HG02610 (cell line): ENCODE results near the gene CDK19.
"Not testable (repeated sequence)": the region's sequence is repeated elsewhere in the genome, so short reads cannot be mapped to it uniquely, and the experiment has no call there.

ENCODE experiments used
- ATAC-seq: cut with Tn5 transposase; IDR thresholded peaks from one replicate; pipeline ENCODE4 v1.9.1; 2021; ENCODE audit warnings: mild to moderate bottlenecking, moderate library complexity; ENCODE audit not compliant: unreplicated experiment

CDK19 gene

DNA sequence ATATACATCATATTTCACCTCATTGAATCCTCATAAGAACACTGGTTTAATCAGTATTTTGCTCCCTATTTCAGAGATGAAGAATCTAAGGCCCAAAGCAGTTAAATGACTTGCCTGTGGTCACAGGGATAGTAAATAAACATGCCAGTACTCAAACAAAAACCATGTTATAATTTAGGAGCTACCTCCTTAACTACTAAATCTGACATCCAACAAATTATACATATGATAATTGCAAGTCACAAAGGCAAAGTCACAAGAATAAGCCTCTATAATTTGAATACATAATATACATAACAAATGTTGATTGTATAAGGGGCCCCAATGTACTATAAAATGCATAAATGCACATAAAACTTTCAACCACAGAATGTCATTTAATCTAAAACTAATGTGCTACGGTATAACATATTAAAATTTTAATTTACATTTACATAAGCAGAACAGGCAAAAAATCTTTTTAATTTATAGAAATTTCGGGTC, 181.5 kb downstream of the CDK19 start:
- no peak for ATAC-seq

DNA sequence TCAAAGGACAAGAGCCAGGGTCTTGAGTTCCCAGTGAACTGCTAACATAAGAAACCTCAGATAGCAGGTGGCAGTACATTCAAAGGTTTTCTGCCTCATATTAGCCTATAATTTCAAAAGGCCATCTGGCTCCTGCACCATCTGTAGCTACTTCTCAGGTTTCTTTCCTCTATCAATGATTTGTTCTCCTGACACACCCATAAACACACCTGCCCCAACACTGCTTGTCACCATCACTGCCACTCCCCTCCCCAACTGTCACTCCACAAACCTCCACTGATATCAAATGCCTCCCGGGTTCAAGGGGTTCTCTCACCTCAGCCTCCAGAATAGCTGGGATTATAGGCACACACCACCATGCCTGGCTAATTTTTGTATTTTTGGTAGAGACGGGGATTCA, 186.1 kb downstream of the CDK19 start:
- ATAC-seq: no peak

DNA sequence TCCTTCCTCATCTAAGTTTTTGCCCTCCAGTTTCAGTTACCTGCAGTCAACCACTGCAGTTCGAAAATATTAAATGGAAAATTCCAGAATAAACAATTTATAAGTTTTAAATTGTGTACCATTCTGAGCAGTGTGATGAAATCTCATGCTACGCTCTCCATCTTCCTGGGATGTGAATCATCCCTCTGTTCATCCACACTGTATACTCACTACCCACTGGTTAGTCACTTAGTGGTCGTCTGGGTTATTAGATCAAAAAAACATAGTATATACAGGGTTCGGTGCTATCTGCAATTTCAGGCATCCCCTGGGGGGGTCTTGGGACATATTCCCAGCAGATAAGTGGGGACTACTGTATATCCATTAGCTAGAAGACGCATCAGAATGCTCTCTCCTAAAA, 186.9 kb downstream of the CDK19 start:
- no peak for ATAC-seq

DNA sequence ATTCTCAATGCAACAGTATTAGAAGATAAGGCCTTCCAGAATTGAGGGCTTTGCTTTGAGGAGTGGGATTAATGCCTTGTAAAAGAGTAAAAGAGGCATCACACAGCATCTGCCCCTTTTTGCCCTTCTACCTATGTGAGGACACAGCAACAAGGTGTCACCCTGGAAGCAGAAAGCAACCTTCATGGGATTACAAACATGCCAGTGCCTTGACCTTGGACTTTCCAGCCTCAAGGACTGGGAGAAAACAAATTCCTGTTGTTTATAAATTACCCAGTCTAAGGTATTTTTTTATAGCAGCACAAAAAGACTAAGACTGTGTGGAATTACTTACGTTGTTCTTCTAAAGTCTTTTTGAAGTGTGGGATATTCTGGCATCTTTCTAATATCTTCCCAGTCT, 188.8 kb downstream of the CDK19 start:
- no peak for ATAC-seq

DNA sequence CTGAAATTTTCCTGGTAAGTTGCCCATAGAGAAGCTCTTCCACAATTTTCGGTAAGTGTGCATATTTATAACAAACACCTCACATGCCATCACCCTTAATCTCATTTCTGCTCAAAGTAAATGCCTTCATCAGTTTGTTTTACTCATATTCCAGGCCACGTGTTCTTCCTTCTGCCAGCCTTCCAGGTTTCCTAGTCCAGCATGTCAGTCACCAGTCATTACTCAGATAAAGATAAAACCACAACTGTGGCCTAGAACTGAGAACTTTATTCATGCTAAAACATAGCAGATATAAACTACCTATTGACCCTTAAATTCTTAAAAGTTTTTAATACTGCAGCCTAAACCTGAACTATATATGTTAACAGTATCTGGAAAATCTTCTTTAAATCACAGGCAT, 189.4 kb downstream of the CDK19 start:
- no peak for ATAC-seq

DNA sequence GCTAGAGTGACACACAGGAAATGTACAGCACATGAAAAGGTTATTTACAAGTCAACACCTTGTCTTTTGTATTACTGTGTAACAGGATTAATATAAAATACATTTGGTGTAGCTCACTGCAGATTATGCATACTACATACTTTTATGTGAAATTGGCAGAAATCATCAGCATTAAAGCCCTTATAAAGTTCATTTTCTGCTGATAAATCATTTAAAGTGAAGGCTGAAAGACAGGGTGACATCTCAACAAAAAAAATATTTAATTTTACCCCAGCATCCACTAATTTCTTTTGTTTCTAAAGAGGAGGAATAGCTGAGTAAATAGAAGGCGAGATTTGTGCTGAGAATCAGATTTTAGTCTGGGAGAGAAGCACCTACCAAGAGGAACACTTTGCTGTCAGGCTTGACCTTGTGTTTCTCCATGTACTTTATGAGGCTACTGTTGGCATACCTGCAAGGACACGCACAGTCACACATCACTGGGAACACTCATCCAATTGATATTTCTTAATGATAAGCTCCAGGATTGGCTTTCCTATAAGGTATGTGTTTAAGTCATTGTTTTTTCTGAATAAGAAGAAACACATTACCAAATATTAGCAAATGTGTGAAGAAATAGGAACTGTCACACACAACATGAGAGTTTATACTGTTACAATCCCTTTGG, 192.2 kb downstream of the CDK19 start:
- ATAC-seq: no peak

DNA sequence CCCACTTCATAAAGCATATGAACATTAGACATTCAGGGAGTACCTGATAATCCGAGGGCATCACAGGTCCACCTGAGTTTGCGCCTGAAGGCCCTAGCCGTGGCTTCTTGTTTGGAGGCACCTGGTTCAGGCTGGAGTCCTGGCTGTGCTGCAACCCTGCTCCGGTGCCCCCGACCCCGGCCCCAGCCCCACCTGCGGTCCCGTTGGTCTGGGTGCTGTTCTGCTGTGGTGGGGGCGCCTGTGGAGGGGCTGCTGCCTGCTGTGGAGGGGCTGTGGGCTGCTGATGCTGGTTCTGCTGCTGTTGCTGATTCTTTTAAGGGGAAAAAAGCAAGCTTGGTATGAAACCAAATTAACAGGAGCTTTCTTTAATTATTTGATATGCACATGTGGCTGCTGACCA, 194.2 kb downstream of the CDK19 start:
- ATAC-seq: no peak

DNA sequence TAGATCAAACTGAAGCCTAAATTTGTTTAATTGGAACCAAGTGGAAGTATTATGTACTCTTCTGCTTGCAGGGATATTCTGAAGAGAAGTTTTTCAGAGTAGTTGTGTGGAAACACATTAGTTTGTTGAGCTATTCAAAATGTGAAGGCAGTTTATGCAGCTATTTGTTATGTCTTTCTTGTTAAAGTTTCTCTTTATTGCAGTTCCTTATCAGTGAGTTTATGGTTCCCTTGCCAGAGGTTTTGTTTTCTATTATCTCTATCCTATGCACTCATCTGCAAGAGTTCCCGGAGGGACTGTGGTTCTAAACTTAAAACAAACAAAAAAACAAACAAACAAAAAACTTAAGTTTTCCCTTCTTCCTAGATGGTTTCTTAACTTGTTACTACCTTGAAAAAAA, 195.2 kb downstream of the CDK19 start:
- no peak for ATAC-seq

DNA sequence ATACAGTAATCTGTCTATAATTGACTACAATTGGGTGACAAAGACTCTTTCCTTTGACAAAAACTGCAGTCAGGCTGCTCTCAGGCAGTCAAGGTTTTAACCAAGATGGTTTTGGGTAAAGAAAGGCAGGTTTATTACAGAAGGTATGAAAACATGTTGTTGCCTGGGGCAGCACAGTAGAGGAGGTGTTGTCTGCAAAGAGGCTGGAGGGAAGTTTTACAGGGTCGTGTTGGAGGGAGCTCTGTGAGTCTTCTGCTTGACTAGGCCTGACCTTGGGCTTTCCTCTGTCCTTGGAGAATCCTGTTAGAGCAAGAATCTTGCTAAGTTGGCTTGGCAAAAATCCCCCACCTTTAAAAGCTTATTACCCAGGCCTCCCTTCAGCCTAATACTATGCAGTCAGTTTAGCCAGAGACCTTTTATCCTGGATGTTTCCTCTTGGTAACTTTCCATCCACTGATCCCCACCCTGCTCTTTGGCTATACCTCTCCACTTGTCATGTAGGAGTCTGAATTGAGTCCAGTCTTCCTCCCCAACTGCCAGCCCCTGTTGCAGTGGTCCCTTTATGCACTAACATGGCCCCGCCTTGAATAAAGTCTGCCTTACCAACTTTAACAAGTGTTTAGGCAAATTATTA, 195.9 kb downstream of the CDK19 start:
- no peak for ATAC-seq

DNA sequence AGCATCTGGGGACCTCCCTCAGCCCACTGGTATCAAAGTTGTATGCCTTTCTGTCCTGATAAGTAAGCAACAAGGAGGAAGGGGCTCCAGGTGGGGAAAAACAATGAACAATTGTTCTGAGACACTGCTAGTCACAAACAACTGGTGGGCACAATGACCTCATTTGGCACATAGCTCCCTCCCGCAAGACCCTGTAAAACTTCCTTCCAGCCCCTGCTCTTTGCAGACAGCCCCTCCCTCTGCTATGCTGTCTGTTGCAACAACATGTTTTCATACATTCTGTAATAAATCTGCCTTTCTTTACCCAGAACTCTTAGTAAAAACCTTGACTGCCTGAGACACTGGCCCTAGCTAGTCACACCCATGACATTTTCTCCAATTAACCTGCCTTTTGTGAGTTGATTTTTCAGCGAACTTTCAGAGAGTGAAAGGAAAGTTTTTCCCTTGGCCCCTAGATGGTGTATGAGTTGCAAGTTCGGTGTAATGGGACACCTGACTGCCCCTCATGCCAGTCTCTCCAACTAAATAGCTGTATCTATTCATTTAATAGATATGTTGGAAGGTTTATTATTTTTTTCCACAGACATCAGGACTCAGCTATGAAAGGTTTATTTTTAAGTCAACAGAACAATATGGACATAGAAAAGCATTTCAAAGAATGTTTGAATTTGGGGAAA, 196.5 kb downstream of the CDK19 start:
- ATAC-seq: no peak

DNA sequence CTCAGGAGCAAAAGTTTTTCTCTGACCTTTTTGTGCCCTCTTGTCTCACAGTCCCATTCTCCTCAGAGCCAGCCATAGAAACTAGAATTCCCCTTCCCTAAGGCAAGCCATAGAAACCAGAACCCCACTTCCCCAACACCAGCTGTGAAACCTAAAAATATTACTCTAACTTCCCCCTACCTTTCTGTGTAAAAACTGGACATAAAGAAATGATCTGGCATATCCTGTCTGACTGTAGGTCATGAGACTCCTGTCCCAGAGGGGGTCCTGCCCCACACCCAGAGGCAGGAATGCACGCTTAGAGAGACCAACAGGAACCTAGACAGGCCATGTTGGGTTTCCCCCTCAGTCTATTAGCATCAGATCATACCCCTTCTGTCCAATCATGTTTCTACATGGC, 198.2 kb downstream of the CDK19 start:
- peak; percentile 98 for ATAC-seq

DNA sequence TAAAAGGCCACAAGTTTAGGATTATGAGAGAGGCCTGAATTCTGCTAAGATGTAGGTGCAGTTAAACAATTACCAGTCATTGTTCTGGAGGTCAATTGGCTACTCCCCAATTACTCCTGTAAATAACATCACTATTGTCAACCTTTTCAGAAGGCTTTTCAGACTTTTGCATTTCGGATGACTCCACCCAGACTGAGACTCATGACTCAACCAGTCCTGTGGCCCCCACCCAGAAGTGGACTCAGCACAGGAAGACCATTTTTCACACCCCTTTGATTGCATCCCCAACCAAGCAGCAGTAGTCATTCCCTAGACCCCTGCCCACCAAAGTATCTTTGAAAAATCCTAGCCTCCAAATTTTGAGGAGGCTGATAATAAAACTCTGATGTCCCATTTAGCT, 199.5 kb downstream of the CDK19 start:
- no peak for ATAC-seq

DNA sequence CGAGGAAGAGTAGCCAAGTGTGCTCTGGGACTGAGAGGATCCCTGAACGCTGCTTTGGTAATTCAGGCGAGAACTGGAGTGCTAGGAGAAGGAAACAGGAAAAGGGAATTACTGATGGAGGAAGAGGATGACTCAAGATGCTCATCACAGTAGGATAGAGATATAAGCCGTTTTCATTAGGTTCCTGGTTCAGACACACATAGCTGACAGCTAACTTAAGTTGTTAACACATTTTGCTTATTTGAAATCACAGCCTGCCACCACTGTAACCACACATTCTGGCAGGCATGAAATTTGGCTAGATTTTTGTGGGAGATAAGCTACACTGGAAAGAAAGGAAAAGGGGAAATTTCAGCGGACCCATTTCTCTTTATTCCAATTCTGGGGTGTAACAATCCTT, 200.7 kb downstream of the CDK19 start:
- no peak for ATAC-seq

DNA sequence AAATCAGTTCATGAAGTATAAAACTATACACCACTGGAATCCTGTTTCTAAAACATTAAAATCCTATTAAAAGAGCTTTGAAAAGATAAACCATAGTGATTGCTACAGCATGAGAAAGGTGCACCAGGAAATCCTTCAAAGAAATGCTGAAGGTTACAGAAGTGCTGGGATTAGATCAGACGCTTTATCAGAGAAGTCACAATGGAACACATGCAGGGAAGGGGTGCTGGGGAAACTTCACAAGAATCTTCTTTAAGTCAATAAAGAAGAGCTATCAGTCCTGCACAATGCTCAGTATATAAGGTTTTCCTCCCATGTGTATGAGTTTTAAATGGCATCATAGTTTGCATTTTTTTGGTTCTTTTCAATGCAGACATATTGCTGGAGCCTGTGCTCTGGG, 201.2 kb downstream of the CDK19 start:
- ATAC-seq: no peak

DNA sequence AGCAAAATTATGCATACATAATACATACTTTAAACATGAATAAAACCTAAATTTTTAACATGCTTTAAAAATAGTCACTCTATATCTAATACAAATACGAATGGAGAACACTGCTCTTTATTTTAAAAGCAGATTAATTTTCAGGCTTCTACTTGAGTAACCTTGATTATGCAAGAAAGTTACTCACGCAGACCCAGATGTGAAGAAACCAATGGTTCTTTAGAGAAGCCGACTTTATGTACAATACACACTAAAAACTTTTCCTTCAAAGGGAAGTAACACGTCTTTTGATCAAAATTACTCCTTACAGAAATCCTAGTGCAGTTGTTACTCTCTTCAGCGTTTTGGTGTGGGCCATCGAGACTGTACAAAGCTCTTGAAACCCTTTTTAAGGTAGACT, 201.9 kb downstream of the CDK19 start:
- no peak for ATAC-seq

DNA sequence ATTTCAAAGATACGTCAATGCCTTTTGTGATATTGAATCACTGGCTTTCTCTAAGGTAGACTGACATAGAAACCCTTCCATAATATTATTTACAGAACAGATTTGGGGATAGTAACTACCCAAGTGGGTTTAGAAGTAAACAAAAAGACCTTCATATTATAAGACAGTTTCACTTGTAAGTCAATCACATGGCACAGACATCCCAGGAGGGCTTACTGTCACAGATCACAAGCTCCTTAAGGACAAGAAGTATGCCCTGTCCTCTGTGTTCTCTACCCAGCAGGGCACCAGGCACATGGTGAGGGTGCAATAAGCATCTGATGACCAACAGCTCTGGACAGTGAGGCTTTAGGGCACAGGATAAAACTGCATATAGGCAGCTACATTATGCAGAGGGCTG, 203.0 kb downstream of the CDK19 start:
- ATAC-seq: no peak

DNA sequence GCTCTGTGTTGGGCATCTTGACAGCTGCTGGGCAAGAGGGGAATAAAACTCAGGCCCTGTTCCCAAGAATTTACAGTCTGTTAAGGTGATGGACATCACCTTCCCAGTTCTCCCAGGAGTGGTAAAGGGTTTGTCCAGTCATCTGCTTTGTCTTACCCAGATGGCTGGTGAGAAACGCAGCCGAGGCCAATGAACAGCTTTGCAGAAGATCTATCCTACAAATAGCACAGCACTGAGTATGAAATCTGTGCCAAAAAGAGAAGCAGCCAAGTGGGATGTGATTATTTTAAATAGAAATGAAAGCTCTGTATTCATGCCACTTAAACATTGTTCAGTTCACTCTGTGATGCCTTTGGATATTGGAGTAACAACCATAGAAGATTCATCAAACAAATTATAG, 206.2 kb downstream of the CDK19 start:
- no peak for ATAC-seq

DNA sequence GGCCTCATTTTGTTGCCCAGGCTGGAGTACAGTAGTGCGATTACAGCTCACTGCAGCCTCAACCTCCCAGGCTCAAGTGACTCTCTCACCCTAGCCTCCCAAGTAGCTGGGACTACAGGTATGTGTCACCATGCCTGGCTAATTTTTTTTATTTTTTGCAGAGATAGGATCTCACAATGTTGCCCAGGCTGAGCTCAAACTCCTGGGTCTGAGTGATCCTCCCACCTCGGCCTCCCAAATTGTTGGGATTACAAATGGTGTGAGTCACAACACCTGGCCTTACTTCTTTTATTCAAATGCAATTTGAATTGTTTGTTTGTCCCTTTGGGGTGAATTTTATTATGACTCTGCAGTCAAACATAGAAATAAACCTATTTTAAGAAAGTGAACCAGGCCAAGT, 207.1 kb downstream of the CDK19 start:
- no peak for ATAC-seq

DNA sequence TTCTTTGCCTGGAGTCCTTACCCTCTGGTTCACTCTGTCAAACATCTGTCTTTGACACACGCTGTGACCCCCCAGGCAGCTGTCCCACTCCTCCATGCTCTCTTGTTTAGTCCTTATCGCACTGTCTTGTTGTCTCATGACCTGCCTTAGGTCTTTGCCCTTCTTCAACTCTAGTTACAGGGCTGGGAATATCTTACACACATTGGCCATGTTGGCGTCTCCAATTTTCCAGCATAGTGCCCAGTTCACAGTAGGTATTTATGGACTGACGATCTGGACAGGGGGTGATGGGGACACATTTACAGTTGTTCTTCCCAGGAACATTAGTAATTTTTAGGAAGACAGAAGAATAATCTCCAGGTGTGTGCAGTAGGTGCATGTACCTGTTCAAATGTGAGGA, 209.1 kb downstream of the CDK19 start:
- ATAC-seq: no peak

DNA sequence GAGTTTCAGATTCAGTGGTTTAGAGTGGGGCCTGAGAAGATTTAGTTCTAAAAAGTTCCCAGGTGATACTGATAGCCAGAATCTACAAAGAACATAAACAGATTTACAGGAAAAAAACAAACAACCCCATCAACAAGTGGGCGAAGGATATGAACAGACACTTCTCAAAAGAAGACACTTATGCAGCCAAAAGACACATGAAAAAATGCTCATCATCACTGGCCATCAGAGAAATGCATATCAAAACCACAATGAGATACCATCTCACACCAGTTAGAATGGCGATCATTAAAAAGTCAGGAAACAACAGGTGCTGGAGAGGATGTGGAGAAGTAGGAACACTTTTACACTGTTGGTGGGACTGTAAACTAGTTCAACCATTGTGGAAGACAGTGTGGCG, 214.6 kb downstream of the CDK19 start:
- ATAC-seq: not testable (repeated sequence)

DNA sequence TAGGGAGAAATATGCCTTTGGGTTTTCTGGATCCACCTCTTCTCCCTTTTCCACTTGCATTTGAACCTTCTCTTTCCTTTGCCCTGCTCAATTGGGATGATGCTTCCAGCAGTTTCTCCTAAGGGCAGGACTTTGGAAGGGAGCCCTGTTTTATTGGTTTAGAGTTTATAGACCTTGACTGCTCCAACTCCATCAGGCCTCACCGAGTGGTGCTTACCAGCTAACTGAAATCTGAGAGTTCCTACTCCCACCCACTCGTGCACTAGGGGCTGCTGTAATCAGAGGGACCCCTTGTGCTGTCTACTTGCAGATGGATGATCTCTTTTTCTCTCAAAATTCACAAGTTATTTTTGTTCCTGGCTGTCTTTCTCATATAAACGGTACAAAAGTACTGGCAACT, 217.5 kb downstream of the CDK19 start:
- no peak for ATAC-seq

DNA sequence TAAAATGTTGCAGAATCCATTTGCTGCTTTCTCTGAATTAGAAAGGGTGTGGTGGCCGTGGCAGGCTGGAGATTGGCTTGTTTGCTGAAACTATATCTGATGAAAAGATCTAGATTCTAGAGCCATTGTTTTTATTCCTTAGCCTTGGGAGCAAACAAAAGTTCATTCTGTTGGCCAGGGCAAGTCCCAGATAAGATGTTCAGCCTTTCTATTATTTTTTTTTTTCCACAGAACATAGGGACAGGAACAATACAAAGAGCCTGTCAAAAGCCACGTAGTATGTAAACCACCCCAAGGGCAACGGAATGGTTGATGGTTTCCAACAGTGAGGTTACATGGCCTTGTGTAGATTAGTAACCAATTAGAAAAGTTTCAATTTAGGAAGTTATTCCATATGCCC, 218.9 kb downstream of the CDK19 start:
- no peak for ATAC-seq
